ENCODE data around the gene HS3ST5.

- TF ChIP-seq CTCF (IDR thresholded peaks at IDR 0.05; ENCODE audit: insufficient read depth, low read depth, low read length) (no peak), EZH2 (IDR thresholded peaks at IDR 0.05; ENCODE audit: insufficient read depth, low read length) (no peak)
Observed at GRCh38 chr6:114160881-114161280, 181.9 kb downstream of the HS3ST5 start.

Measured in astrocyte (in vitro differentiated cells and primary cell).